NCI-H2196 treated with DMSO at 0.1 percent for 48 hours (cell line): ENCODE measurements around the gene DNAJB12.
"Not testable (repeated sequence)": the region's sequence is repeated elsewhere in the genome, so short reads cannot be mapped to it uniquely, and the experiment has no call there.

Experiments
- DNase-seq: peaks from one replicate; lab custom pipeline; 2025; ENCODE audit not compliant: unreplicated experiment; lab: John Stamatoyannopoulos, UW

Gene DNAJB12

GRCh38 chr10:72331575-72332422 is 22.9 kb downstream of the DNAJB12 start:
- peak; percentile 72 for DNase-seq

DNA sequence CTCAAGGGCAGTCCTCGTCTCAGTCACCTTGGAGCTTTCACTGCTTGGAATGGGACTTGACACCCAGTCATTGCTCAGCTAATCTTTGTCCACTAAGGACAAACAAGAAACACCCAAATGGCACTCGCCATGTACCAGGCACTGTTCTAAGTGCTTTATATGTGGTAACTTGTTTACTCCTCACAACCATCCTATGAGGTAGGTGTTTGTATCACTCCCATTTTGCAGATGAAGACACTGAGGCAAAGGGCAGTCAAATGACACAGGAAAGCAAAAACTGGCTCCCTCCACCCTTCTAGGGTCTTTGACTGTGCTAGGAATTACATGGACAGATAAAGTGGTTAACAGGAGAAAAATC is 24.7 kb downstream of the DNAJB12 start:
- no peak for DNase-seq

GRCh38 chr10:72329290-72330068 is 25.2 kb downstream of the DNAJB12 start:
- DNase-seq = no peak

- no peak for DNase-seq
Observed at GRCh38 chr10:72328829-72329204, 25.9 kb downstream of the DNAJB12 start.

DNA sequence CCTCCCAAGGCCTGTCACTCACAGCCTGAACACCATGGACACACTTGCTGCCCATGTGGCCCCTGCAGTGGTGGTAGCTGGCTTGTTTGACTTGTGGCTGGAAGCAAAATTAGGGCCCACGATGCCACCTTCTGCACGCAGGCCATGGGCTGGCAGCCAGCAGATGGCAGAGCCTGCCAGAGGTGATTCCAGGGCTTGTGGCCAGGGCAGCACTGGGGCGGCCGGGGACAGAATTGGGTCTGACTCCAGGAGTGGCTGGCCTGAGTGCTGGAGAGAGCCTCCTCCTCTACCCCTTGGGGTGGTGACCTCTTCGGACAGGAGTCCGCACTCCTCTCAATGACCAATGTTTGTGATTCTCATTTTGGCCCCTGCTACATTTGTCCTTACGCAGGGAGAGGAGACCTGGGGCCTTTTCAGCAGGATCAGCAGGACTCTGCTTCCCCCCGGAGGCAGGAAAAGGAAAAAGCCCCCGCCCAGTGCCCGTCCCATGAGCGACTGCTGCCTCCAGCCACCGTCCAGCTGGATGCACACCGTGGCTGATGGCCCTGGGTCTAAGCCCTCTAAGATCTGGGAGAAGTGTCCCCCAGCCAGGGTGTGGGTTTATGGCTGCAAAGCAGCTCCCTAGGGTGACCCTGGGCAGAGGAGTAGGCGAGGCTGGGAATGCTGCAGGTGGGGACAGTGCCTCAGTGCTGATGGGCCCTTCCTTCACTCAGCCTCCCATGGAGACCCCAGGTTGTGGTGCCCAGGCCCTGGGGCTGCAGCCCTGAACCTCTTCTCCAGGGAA is 26.5 kb downstream of the DNAJB12 start:
- peak; percentile 9 for DNase-seq

- DNase-seq = not testable (repeated sequence)
Observed at GRCh38 chr10:72326665-72327603, 27.8 kb downstream of the DNAJB12 start.

- DNase-seq = peak; percentile 77
Observed at GRCh38 chr10:72325243-72326175, 29.2 kb downstream of the DNAJB12 start.

- no peak for DNase-seq
Observed at GRCh38 chr10:72323771-72324191, 30.9 kb downstream of the DNAJB12 start.

DNA sequence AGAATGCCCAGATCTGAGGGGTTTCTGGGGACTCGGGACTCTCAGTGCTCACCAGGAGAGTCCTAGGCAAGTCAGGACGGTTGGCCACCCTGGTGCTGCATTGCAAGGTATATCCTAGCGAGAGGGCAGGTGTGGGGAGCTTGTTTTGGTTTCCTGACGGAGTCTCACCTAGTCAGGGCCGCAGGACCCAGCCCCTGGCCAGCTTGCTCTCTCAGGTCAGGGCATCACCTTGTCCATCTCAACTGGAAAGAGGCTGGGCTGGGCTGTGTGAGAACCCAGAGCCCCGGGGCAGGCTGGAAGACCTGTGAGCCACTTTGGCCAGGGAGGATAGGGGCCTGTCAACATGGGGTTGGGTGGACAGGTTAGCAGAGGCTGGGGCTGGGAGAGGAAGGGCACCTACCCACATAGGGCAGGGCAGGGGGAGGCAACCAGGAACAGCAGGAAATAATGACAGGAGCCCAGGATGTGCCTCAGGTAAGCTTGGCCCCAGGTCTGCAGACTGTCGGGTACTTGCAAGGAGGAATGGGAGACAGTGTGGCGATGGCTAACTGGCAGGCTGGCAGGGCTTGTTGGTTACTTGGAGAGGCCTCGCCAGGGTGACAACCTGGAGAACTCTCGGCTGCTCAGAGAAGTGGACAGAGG is 31.5 kb downstream of the DNAJB12 start:
- DNase-seq = no peak

- DNase-seq = no peak
Observed at GRCh38 chr10:72322280-72323058, 32.2 kb downstream of the DNAJB12 start.

- DNase-seq = no peak
Observed at GRCh38 chr10:72322030-72322279, 32.8 kb downstream of the DNAJB12 start.

DNA sequence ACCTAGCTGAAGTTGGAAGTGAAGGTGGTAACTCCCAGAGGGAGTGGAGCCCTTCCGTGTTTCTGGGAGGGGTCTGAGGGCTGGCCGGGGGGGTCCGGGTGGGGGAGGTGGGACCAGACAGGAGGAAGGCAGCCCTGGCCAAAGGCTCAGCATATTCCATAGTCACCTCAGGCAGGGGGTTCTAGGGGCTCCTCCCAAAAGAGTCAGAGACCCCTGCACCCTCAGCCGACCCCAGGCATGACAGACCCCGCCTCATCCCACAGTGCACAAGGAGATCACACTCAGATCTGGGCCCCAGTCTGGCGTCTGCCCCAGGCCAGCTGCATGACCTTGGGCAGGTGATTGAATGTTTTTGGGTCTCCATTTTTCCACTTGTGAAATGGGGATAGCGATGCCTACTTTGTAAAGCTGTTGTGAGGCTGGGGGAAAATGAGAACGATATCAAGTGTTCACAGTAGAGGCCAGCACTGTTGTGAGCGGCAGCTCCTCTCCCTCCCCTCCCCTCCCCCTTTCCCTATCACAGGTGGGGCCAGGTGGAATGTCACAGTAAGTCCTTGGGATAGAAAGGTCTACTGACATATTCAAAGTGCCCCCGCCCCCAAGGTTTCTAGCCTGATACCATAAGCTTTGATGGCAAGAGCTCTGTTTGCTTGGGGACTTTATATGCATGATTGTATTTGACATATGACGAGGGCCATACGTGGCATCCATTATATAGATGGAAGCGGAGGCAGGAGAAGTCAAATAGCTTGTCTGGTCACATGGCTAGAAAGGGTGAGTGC is 33.3 kb downstream of the DNAJB12 start:
- DNase-seq = no peak

- DNase-seq = peak; percentile 5
Observed at GRCh38 chr10:72320676-72321247, 34.0 kb downstream of the DNAJB12 start.

DNA sequence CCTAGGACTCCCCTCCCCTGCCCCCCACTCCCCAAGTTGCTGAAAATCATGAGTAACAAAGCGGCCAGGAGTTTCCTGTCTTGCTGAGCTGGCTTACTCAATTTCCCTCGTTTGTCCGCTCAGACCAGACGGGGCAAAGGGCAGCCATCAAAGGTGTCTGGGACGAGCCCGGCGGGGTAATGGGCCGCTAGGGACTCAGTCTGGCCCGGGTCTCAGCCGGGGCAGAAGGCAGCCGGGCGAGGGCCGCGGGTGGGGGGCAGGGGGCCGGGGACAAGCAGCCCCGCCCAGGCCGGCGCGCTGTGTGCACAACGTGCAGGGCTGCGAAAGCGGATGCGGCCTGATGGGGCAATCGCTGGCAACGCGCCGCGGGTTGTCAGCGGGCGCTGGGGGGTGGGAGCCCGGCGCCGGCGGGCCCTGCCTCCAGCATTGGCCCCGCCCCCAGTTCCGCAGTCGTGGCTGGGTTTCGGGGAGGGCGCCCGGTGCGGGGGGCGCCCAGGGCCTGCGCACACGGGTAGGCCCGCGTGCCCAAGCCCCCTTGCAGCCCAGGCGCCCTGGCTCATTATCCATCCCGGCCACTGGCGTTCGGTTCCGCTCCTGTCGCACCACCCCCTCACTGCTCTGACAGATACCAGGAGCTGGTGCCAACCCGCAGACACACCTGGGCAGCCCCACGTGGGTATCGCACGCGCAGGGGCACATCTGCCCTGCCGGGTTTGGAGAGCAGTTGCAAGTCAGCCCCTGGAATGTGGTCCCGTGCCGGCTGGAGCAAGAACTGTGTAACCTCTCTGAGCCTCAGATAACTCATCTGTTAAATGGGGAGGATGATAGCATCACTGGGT is 35.1 kb downstream of the DNAJB12 start:
- DNase-seq = peak; percentile 87

DNA sequence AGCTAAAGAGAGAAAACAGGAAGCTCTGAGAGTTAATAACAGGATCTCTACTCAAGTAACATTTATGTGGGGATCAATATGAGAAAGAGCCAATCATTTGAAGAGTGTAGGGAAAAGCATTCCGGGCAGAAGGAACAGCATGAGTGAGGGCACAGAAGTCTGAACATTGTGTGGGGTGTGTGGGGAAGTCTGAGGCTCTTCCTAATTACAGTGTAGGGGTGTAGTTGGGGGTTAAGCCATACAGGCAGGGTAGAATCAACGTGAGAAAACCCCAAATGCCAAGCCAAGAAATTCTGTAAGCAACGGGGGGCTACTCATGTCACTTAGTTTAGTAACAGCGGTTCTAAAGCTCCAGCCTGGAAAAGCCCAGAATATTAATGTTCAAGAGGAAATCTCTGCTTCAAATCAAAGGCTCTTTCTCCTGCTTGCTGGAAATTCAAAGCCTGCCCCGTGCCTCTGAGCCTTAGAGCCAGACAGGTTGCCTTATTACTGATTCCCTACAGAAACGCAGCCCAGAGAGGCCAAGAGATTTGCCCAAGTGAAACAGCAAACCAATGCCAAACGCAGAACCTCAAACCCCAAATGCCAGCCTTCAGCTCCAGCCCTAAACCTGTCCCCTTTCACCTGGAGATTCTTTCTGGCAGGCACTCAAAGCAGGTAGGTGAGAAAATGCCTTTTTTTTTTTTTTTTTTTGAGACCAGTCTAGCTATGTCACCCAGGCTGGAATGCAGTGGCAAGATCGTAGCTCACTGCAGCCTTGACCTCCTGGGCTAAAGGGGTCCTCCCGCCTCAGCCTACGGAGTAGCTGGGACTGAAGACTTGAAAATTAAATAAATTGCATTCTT is 36.1 kb downstream of the DNAJB12 start:
- no peak for DNase-seq
